Measurements from ENCODE around the gene ANTXR1.

DNA sequence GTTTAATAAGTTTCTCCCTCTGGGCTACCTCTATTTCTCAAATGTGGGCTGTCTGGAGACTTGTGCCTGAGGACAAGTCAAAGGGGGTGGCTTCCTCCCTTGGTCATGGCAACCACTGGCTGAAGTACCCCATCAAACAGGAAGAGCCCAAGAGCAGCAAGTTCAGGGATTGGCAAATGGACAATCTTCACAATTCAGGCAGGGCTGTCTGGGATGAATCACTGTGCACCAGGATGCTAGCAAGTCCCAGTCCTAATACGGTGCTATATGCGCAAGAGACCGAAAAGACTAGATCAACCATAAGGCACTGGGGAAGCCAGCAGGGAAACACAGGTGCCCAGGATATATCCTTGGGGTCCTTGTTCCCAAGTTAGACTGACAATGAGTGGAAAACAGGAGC lies 75.5 kb downstream of the ANTXR1 start:
- TF ChIP-seq, protein P1, sequence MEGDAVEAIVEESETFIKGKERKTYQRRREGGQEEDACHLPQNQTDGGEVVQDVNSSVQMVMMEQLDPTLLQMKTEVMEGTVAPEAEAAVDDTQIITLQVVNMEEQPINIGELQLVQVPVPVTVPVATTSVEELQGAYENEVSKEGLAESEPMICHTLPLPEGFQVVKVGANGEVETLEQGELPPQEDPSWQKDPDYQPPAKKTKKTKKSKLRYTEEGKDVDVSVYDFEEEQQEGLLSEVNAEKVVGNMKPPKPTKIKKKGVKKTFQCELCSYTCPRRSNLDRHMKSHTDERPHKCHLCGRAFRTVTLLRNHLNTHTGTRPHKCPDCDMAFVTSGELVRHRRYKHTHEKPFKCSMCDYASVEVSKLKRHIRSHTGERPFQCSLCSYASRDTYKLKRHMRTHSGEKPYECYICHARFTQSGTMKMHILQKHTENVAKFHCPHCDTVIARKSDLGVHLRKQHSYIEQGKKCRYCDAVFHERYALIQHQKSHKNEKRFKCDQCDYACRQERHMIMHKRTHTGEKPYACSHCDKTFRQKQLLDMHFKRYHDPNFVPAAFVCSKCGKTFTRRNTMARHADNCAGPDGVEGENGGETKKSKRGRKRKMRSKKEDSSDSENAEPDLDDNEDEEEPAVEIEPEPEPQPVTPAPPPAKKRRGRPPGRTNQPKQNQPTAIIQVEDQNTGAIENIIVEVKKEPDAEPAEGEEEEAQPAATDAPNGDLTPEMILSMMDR (conservative IDR thresholded peaks at IDR 0.05), result no peak
- no peak for TF ChIP-seq ZFX (IDR thresholded peaks at IDR 0.05)

All from C4-2B (cell line).